Measurements from ENCODE around the gene CHN1.

DNA sequence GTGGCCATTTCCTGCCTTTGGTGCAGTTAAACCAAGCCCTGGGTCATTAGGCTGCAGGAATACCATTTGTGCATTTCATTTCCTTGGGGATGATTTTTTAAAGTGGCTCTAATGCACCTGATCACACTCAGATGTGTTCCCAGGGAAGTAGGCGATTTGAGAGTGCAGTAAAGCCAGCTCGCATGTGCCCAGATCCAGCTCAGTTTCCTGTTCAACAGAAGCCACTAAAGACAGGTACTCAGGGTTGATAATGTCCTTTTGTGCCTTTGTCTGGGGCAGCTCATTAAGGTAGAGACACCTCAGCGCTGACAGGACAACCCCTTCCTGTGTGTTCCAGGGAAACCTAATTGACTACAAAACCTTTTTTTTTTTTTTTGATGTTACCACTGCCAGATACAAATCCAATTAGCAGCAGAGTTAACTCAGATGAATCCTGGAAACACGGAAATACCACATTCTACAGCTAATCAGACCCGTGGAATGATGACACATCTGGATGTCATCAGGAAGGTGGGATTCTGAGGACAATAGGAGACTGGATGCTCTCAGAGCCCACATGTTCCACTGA lies 225.7 kb downstream of the CHN1 start:
- TF ChIP-seq, protein P1, sequence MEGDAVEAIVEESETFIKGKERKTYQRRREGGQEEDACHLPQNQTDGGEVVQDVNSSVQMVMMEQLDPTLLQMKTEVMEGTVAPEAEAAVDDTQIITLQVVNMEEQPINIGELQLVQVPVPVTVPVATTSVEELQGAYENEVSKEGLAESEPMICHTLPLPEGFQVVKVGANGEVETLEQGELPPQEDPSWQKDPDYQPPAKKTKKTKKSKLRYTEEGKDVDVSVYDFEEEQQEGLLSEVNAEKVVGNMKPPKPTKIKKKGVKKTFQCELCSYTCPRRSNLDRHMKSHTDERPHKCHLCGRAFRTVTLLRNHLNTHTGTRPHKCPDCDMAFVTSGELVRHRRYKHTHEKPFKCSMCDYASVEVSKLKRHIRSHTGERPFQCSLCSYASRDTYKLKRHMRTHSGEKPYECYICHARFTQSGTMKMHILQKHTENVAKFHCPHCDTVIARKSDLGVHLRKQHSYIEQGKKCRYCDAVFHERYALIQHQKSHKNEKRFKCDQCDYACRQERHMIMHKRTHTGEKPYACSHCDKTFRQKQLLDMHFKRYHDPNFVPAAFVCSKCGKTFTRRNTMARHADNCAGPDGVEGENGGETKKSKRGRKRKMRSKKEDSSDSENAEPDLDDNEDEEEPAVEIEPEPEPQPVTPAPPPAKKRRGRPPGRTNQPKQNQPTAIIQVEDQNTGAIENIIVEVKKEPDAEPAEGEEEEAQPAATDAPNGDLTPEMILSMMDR (IDR thresholded peaks at IDR 0.05): no peak
- no peak for TF ChIP-seq POLR2A (IDR thresholded peaks at IDR 0.05)

All from testis (tissue), 2 donors.